Omental fat pad (tissue), 4 donors: ENCODE results near the gene C3orf52. TPM values are rescaled to one million over a fixed set of nuclear protein-coding genes. Genes with fewer than 3 reads are reported as not detected.

ENCODE experiments used
- ATAC-seq: fragments of 150-250 bp; one replicate; pipeline ENCODE4 v1.9.1; 2016; ENCODE audit warnings: mild to moderate bottlenecking, moderate library complexity; ENCODE audit not compliant: low FRiP score
- DNase-seq: peaks from one replicate; pipeline ENCODE4 v3.0.0-alpha.2; 2019; ENCODE audit warnings: low spot score
- total RNA-seq, 4 donors: library from RNA; depleted of rRNA; stranded (reverse); fragments of >200 nt; gene quantifications; one replicate each; pipeline ENCODE4 v1.1.0, GENCODE V29; 2016
- TF ChIP-seq, protein P1 (sequence below), 3 donors: fragments of 450-650 bp; IDR thresholded peaks; one replicate each; pipeline ENCODE4 v1.5.1; 2016 to 2017; ENCODE audit warnings: antibody characterized with exemption in 3 of 3, mild to moderate bottlenecking in 3 of 3, moderate library complexity in 2 of 3

C3orf52 gene
- total RNA-seq, 4 donors from 2014 or later, result 2.3 to 39.1 (median 13.1) TPM; not detected in 1

GRCh38 chr3:112117841-112118571 lies 31.8 kb downstream of the C3orf52 start:
- no peak for ATAC-seq
- TF ChIP-seq, protein P1, sequence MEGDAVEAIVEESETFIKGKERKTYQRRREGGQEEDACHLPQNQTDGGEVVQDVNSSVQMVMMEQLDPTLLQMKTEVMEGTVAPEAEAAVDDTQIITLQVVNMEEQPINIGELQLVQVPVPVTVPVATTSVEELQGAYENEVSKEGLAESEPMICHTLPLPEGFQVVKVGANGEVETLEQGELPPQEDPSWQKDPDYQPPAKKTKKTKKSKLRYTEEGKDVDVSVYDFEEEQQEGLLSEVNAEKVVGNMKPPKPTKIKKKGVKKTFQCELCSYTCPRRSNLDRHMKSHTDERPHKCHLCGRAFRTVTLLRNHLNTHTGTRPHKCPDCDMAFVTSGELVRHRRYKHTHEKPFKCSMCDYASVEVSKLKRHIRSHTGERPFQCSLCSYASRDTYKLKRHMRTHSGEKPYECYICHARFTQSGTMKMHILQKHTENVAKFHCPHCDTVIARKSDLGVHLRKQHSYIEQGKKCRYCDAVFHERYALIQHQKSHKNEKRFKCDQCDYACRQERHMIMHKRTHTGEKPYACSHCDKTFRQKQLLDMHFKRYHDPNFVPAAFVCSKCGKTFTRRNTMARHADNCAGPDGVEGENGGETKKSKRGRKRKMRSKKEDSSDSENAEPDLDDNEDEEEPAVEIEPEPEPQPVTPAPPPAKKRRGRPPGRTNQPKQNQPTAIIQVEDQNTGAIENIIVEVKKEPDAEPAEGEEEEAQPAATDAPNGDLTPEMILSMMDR (IDR thresholded peaks at IDR 0.05), result no peak
- no peak for DNase-seq

DNA sequence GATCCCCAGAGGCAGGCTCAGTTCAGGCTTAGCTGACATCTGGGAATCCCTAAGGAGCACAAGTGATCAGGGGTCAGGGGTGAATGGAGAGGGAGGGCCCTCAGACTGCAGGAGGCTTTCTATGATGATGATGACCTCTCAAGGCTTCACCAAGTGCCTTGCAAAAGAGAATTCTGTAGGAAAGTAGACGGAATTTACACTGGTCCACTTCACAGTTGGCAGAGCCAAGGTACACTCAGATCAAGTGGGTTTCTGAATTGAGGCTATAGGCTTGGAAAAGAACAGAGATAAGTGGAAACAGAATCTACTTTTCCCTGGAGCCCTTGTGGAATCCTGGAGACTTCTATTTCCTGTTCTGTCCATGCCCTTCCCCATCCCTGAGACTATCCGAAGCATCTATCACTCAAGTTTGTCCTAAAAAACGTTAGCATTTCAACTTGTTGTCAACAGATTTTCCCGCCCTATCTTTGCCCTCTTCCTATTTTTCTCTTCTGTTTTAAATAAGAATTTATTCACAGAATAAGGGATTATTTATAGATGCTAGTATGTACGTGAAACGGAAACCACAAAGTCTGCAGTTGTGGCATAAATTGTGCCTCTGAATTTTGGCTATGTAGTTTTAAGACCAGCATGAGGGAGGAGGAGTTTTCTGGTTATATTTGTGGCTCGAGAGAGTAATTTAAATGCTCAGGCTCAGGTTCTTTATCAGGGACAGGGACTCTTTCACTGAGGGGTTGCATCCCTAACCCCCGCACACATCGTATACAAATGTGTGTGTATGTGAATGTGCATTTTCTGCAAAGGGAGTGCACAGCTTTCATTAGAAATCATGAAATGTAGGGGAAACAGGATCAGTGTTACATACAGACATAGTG lies 34.0 kb downstream of the C3orf52 start:
- ATAC-seq (no peak), DNase-seq (no peak)
- TF ChIP-seq, protein P1 (IDR thresholded peaks at IDR 0.05), result no peak

GRCh38 chr3:112121577-112122547 lies 35.7 kb downstream of the C3orf52 start:
- ATAC-seq (no peak), DNase-seq (no peak)
- TF ChIP-seq, protein P1 (IDR thresholded peaks at IDR 0.05), result no peak

GRCh38 chr3:112122870-112123269 lies 36.7 kb downstream of the C3orf52 start:
- no peak for DNase-seq
- TF ChIP-seq, protein P1 (IDR thresholded peaks at IDR 0.05), result no peak
- ATAC-seq, result no peak

GRCh38 chr3:112123548-112123947 lies 37.4 kb downstream of the C3orf52 start:
- DNase-seq, result no peak
- no peak for ATAC-seq
- TF ChIP-seq, protein P1 (IDR thresholded peaks at IDR 0.05), result no peak

DNA sequence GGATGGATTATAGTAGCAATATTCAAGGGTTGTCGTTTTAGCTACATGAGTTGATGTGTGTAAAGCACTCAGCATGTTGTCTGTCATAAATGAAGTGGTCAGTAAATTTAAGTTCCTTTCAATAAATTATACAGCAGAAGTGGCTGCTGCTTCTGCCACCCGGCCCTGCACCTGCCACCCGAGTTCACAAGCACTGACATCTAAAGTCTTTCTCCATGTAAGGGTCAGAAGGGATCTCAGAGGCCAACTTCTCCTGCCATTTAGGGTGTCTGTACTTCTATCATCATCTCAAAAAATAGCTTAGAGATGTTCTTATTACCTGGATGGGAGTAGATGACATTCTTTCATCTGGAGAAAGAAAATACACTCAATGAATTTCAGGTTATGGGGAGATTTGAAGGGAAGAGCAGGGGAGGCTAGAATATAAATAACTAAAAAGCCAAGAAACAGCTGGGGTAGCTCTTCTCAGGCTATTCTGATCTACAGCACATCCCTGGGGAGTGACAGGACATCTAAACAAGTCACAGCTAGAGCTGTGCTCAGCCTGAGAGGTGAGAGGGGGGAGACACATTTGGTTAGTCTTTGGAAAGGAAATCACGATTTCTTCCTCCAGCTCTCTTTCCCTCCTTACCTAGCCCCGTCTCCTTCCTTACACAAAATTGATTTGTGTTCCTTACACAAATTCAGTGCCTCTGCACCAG lies 38.9 kb downstream of the C3orf52 start:
- DNase-seq, result no peak
- no peak for ATAC-seq
- TF ChIP-seq, protein P1 (IDR thresholded peaks at IDR 0.05), result no peak
